ENCODE data around the gene FAM151A. TPM values are rescaled to one million over a fixed set of nuclear protein-coding genes. Genes with fewer than 3 reads are reported as not detected.

Gene FAM151A
- total RNA-seq, 1 donor from 2014 or later: not detected

- no peak for DNase-seq (ENCODE audit: low spot score in 2 of 2, unreplicated experiment in 2 of 2)
- peaks cover 8% of the 10 kb centered on the region for H3K36me3 Mint-ChIP-seq
- no peak overlapping the region for H3K4me3 Mint-ChIP-seq
- no peaks in the 10 kb centered on the region for H3K27me3 Mint-ChIP-seq (ENCODE audit: low read depth)
- no peaks in the 10 kb centered on the region for H3K9me3 Mint-ChIP-seq
- TF ChIP-seq CTCF (IDR thresholded peaks at IDR 0.05; ENCODE audit: unreplicated experiment): no peak
- H3K27ac Mint-ChIP-seq: no peak overlapping the region
- H3K4me1 Mint-ChIP-seq: no peaks in the 10 kb centered on the region
Observed at GRCh38 chr1:54593571-54594160, 29.7 kb downstream of the FAM151A start.

DNA sequence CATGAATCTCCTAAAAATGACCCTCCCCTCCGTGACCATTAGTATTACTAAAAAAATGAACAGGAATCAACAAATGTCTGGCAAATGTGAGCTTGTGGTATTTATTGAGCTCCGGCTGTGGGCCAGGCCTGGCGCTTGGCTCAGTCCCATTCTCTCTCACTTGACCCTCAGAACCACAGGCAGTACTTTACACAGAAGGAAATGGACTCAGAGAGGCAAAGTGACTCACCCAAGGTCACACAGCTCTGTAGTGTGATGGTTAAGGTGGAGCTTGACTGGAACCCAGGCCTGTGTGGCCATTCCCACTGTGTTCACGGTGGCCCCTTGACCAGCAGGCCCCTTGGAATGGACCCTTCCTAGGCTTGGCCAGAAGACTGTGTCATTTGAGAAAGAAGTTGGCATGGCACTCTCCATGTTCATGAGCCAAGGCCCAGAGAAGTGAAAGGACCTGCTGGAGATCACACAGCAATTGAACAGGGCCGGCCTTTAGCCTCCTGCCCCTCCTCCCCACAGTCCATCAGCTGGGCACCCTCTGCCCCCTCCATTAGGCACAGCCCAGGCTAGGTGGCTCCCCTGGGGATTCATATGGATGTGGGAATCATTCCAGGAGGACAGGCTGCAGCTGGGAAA is 32.1 kb downstream of the FAM151A start:
- TF ChIP-seq CTCF (IDR thresholded peaks at IDR 0.05; ENCODE audit: unreplicated experiment): no peak
- Mint-ChIP-seq H3K4me1 (no peaks in the 10 kb centered on the region), H3K4me3 (no peak overlapping the region), H3K9me3 (no peaks in the 10 kb centered on the region), H3K36me3 (no peaks in the 10 kb centered on the region), H3K27ac (no peak overlapping the region), H3K27me3 (ENCODE audit: low read depth) (no peaks in the 10 kb centered on the region)
- no peak for DNase-seq (ENCODE audit: low spot score in 2 of 2, unreplicated experiment in 2 of 2)

DNA sequence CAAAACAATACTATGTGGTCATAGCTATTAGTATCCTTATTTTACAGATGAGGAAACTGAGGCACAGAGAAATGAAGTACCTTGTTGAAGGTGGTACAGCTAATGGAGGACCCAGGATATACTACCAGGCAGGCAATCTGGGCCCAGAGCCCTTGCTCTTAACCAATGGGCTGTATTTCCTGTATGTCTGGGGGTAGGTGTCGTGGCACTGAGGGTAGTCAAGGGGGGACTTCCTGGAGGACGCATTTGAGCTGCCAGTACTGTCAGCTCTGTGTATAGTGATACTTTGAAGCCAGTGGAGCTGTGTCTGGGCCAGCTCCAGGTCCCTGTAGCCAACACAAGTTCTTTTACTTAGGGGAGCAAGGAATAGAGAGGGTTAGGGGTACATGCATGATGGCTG is 34.9 kb downstream of the FAM151A start:
- Mint-ChIP-seq H3K9me3 (no peaks in the 10 kb centered on the region), H3K4me1 (no peaks in the 10 kb centered on the region), H3K27ac (no peak overlapping the region), H3K36me3 (no peaks in the 10 kb centered on the region), H3K4me3 (no peak overlapping the region), H3K27me3 (ENCODE audit: low read depth) (no peaks in the 10 kb centered on the region)
- no peak for TF ChIP-seq CTCF (IDR thresholded peaks at IDR 0.05; ENCODE audit: unreplicated experiment)
- no peak for DNase-seq (ENCODE audit: low spot score in 2 of 2, unreplicated experiment in 2 of 2)

DNA sequence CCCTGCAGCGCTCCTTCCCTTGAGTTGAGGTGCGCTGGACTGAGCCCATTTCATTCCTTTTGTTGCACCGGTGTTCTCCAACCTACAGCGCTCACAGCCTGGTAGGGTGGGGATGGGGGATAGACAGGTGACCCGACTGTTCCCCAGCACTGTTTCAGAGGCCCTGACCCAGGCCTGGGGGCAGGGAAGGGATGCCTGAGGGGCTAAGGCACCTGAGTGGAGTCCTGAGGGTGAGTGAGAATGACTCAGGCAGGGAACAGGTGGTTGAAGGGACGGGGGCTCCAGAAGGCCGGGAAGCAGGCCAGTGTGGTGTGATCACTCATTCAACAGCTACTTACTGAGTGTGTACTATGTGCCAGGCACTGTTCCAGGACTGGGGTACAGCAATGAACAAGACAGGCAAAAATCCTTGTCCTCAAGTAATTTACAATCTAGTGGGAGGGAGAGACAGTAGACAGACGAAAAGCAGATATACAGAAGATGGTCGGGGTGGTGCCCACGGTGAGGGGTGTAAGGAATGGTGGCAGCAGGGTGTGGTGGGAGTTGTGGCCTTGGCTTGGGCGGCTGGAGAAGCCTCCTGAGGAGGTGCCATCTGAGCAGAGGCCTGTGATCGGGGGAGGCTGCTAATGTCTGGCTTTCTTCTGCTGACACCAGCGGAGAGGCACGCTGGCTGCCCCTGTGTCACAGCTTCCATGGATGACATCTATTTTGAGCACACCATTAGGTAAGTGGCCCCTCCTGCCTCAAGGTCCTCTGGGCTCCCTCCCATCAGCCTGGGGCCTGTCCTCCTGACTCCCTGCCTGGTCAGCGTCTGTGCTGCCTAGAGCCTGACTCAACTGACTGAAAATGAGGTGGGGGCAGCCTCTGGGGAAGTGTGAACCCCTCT is 37.9 kb downstream of the FAM151A start:
- no peaks in the 10 kb centered on the region for H3K9me3 Mint-ChIP-seq
- no peaks in the 10 kb centered on the region for H3K27me3 Mint-ChIP-seq (ENCODE audit: low read depth)
- H3K4me3 Mint-ChIP-seq: no peak overlapping the region
- H3K36me3 Mint-ChIP-seq: no peaks in the 10 kb centered on the region
- TF ChIP-seq CTCF (IDR thresholded peaks at IDR 0.05; ENCODE audit: unreplicated experiment): no peak
- no peak for DNase-seq (ENCODE audit: low spot score in 2 of 2, unreplicated experiment in 2 of 2)
- no peak overlapping the region for H3K27ac Mint-ChIP-seq
- peaks cover 2% of the 10 kb centered on the region for H3K4me1 Mint-ChIP-seq

GRCh38 chr1:54584575-54584974 is 38.8 kb downstream of the FAM151A start:
- no peak for DNase-seq (ENCODE audit: low spot score in 2 of 2, unreplicated experiment in 2 of 2)
- Mint-ChIP-seq H3K4me3 (no peak overlapping the region), H3K27ac (no peak overlapping the region), H3K36me3 (no peaks in the 10 kb centered on the region), H3K27me3 (ENCODE audit: low read depth) (no peaks in the 10 kb centered on the region), H3K9me3 (no peaks in the 10 kb centered on the region), H3K4me1 (peaks cover 7% of the 10 kb centered on the region)
- no peak for TF ChIP-seq CTCF (IDR thresholded peaks at IDR 0.05; ENCODE audit: unreplicated experiment)
